GM19025 (cell line): Measurements from ENCODE around the gene PPP1R14D.
"Not testable (repeated sequence)": the region's sequence is repeated elsewhere in the genome, so short reads cannot be mapped to it uniquely, and the experiment has no call there.

ENCODE experiments used
- ATAC-seq: cut with Tn5 transposase; IDR thresholded peaks from one replicate; pipeline ENCODE4 v1.9.1; 2021; ENCODE audit warnings: mild to moderate bottlenecking, low read depth, moderate library complexity; ENCODE audit not compliant: unreplicated experiment

Gene PPP1R14D, protein sequence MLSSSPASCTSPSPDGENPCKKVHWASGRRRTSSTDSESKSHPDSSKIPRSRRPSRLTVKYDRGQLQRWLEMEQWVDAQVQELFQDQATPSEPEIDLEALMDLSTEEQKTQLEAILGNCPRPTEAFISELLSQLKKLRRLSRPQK

DNA sequence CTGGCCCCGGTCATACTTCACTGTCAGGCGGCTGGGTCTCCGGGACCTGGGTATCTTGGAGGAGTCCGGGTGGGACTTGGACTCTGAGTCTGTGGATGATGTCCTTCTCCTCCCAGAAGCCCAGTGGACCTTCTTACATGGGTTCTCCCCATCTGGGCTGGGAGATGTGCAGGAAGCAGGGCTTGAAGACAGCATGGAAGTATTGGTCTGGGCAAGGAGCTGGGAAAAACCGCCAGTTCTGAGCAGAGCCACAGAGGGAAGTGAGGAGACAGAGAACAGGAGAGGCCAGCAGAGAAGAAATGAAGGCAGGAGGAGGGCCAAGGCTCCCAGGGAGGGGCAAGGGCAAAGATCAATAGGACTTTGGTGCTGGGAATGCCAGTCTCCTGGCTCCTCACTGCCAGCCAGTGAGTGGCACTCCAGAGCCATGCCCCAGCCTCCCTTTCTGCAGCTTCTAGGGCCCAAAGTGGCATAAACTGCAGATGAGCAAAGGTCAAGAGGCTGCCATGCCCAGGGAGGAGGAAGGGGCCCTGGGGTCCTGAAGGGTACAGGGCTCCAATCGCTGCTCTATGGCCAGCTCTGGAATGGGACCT lies at the start of gene PPP1R14D:
Gene PPP1R14D (minus strand): TSS at position 262 of the 590 bp plus-strand sequence. CDS start 67 bp downstream, at position 195.
- ATAC-seq = no peak

DNA sequence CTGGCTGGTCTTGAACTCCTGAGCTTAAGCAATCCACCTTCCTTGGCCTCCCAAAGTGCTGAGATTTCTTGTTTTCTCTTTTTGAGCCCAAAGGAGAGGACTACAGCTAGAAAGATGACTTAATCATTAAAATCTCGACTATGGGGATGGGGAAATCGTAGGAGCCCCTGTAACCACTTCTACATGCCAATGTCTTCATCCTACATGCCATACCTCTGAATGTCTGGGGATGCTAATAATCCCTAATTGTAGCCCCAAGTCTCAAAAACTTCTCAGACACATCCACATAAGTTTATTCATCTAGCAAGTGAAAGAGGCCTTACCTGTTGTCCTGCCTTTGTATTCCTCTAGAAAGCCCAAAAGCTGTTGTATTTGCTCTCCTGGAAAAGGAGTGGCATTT lies 49.2 kb upstream of the PPP1R14D start:
- no peak for ATAC-seq

DNA sequence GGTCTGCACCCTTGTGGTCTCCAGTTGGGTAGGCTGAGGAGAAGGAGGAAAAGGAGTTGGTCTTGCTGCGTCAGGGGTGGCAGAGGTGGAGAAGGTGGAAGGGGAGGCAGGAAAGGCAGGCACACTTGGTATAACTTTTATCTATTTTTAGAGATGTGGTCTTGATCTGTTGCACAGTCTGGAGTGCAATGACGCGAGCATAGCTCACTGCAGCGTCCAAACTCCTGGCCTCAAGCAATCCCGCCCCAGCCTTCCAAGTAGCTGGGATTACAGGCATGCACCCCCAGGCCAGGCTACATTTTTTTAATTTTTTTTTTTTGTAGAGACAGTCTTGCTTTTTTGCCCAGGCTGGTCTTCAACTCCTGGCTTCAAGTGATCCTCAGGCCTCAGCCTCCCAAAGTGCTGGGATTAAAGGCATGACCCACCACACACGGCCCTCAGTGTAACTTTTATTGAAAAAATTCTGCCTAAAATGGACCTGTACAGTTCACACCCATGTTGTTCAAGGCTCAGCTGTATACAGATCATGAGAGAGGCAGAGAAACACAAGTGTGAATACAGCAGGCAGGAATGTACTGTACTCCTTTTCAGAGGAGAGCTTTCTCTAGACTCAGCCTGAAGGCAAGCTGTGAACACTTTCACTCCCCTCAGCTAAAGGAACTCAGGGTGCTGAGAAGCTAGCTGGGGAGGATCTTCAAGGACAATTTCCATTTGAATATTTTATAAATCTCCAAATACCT lies 47.7 kb upstream of the PPP1R14D start:
- no peak for ATAC-seq

- peak; percentile 65 for ATAC-seq
These were observed 45.4 kb upstream of the PPP1R14D start, which contains the start of gene RHOV for GRCh38 chr15:40873694-40874561. RHOV (minus strand) TSS chr15:40874234; CDS start chr15:40874139, 95 bp downstream.

GRCh38 chr15:40872791-40873693 lies 44.5 kb upstream of the PPP1R14D start:
- ATAC-seq = no peak

- ATAC-seq = no peak
These were observed 43.5 kb upstream of the PPP1R14D start for GRCh38 chr15:40871749-40872617.

- no peak for ATAC-seq
These were observed 42.2 kb upstream of the PPP1R14D start for GRCh38 chr15:40870716-40871115.

- no peak for ATAC-seq
These were observed 41.2 kb upstream of the PPP1R14D start for GRCh38 chr15:40869686-40870085.

DNA sequence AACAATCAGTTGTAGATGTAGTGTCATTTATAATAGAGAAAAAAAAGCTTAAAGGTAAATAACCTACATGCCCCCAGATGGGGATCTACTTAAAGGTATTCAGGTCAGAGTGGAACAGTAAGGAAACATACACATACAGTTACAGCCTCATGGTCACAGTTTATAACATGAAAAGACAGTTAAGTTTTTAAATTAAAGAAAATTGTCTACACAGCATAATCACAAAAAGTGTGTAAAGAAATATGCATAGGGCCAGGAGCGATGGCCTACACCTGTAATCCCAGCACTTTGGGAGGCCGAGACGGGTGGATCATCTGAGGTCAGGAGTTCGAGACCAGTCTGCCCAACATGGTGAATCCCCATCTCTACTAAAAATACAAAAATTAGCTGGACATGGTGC lies 38.7 kb upstream of the PPP1R14D start:
- no peak for ATAC-seq

DNA sequence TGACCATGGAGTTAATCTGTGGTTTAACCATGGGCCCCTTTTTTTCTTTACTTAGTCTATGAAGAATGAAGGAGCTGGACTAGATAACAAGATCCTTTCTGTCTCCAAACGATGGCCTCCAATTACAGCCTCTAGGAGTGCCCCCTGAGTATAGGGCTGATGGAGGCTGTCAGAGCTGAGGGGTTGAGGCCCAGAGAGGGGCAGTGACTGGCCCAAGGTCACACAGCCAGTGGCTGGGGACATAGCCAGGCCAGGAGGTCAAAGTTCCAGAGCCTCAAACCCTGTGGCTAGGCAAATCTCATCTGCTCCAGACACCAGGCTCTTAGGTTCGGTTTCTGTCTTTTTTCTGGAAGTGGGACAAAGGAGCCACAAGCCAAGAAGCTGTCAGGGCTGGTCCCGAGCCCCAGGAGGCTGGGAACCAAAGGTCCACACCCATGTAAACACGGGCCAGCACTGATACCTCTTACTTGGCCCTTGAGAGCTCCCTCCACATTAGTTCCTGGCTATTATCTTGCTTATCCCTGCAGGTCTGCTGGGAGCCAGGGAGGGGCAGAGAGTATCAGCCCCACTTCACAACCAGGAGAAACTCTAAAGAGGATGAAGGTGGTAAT lies 35.3 kb upstream of the PPP1R14D start:
- ATAC-seq = no peak

DNA sequence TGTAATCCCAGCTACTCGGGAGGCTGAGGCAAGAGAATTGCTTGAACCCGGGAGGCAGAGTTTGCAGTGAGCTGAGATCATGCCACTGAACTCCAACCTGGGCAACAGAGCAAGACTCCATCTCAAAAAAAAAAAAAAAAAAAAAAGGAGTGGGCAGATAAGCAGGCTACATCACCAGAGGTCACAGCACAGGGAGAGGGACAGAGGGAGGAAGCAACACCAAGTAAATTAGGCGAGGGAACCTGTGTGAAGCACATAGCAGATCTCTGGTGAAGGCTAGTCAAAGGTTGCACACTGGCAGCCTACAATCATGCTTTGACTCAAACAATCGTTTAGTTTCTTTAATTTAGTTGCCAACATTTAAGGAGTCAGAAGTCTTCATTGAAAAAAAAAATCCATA lies 32.6 kb upstream of the PPP1R14D start:
- ATAC-seq = not testable (repeated sequence)

DNA sequence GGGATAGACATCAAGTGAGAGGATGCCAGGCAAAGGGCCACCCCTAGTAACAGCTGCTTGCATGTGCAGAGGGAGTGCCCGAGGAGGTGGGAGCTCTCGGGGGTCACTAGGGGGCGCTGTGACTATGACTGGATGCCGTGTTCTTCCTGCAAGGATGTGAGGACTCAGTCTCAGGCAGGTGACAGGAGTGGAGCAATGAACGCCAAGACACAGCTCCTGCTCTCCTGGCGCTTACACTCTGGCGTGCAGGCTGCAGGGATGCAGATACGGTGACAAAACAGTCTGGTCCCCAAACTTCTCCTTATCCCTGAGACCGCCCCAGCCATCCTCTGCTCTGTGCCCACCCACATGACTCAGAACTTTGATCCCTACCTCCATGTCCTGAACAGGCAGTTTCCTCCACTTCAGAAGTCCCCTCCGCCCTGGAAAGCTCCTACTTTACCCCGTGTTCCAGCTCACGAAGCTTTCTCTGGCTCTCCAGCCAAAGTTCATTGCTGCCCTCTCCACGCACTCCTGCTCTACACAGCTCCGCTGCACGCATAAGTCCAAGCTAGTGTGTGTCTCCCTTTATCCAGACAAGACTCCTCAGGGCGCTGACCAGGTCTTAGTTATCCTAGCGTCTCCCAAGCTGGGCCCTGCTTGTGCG lies 30.8 kb upstream of the PPP1R14D start:
- peak; percentile 51 for ATAC-seq

- ATAC-seq = no peak
These were observed 30.2 kb upstream of the PPP1R14D start for GRCh38 chr15:40858706-40859105.

- peak; percentile 67 for ATAC-seq
These were observed 29.3 kb upstream of the PPP1R14D start for GRCh38 chr15:40857601-40858341.

GRCh38 chr15:40856746-40857145 lies 28.2 kb upstream of the PPP1R14D start:
- ATAC-seq = no peak

DNA sequence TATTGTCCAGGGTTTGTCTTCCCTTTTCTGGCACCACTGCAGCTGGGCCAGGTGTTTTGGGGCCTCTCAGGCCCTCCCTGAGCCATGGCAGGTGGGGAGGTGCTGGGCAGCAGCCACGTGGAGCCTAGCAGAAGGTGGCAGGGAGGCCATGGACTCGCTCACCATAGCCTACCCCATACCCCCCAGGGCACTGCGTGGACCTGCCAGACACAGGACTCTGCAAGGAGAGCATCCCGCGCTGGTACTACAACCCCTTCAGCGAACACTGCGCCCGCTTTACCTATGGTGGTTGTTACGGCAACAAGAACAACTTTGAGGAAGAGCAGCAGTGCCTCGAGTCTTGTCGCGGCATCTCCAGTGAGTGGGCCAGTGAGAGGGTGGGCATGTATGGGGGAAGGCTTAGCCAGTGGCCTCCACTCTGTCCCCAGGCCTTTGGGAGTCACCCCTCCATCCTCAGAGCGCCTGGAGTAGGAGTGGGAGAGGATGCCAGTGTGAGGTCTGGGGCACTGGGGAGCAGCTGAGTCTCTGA lies 27.3 kb upstream of the PPP1R14D start:
- no peak for ATAC-seq

GRCh38 chr15:40854161-40854560 lies 25.7 kb upstream of the PPP1R14D start:
- no peak for ATAC-seq
